ENCODE results near the gene CSNK1A1. TPM values are rescaled to one million over a fixed set of nuclear protein-coding genes. Genes with fewer than 3 reads are reported as not detected.

The CSNK1A1 gene
- total RNA-seq, 2 experiments from 2014 or later: 176 to 187 TPM

DNA sequence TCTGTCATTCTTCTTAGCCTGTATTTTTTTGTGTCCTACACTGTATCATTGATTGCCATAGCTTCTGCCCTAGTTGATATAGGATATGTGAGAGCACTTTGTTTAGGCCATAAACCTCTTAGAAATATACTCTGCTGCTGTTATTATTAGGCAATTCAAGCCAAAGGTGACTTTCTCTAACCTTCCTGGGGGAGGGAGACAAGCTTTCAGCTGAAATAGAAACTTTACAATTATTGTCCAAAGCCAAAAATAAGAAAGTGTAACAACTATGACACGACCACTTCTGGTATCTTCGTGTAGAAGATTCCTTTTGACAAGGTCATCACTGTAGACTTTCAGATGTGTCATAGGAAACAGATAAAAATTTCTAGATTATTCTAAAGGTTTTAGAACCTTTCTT, 12.2 kb upstream of the CSNK1A1 start:
- TF ChIP-seq, protein P1, sequence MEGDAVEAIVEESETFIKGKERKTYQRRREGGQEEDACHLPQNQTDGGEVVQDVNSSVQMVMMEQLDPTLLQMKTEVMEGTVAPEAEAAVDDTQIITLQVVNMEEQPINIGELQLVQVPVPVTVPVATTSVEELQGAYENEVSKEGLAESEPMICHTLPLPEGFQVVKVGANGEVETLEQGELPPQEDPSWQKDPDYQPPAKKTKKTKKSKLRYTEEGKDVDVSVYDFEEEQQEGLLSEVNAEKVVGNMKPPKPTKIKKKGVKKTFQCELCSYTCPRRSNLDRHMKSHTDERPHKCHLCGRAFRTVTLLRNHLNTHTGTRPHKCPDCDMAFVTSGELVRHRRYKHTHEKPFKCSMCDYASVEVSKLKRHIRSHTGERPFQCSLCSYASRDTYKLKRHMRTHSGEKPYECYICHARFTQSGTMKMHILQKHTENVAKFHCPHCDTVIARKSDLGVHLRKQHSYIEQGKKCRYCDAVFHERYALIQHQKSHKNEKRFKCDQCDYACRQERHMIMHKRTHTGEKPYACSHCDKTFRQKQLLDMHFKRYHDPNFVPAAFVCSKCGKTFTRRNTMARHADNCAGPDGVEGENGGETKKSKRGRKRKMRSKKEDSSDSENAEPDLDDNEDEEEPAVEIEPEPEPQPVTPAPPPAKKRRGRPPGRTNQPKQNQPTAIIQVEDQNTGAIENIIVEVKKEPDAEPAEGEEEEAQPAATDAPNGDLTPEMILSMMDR (conservative IDR thresholded peaks at IDR 0.05; ENCODE audit: low read length): no peak
- no peak for TF ChIP-seq EZH2phosphoT487 (IDR thresholded peaks at IDR 0.05; ENCODE audit: borderline replicate concordance, low read depth, low read length)
- CTCF ChIA-PET (ENCODE audit: unreplicated experiment): no interaction called here
- Histone ChIP-seq H3K79me2 (ENCODE audit: insufficient read depth, low read depth, low read length) (no peaks in the 10 kb centered on the region), H3K4me1 (ENCODE audit: insufficient read depth, low read length, poor library complexity, severe bottlenecking) (peaks cover 10% of the 10 kb centered on the region), H3K9me2 (ENCODE audit: insufficient read depth, low read length) (no peaks in the 10 kb centered on the region), H3K4me3 (ENCODE audit: low read depth, low read length, poor library complexity, severe bottlenecking) (no peak overlapping the region), H4K20me1 (ENCODE audit: insufficient read depth, low read length) (no peaks in the 10 kb centered on the region), H3K9me3 (ENCODE audit: low read length) (no peaks in the 10 kb centered on the region), H3K27ac (ENCODE audit: low read depth, low read length, poor library complexity, severe bottlenecking) (no peak overlapping the region), H3K36me3 (ENCODE audit: insufficient read depth, low read length) (no peaks in the 10 kb centered on the region), H3K4me2 (ENCODE audit: low read length) (no peak overlapping the region), H2AFZ (ENCODE audit: low read length) (peak overlapping the region; percentile 14)
- no TSS peak for BruUV-seq (replicated peaks)
- DNase-seq (ENCODE audit: low spot score): no peak
- intact Hi-C loops (cut with micrococcal nuclease; ENCODE audit: unreplicated experiment): loop anchor here (5.0 kb wide), 1 partner anchor 246 kb away; no protein-coding TSS in a partner anchor
- POLR2A ChIA-PET: interaction anchor here (1.3 to 1.9 kb wide), 2 partner anchors 13 to 43 kb away, joined by 3 to 4 read pairs; no protein-coding TSS in a partner anchor

- peak overlapping the region; percentile 41 for H3K4me2 ChIP-seq (ENCODE audit: low read length)
- DNase-seq (ENCODE audit: low spot score): peak; percentile 17
- no peaks in the 10 kb centered on the region for H4K20me1 ChIP-seq (ENCODE audit: insufficient read depth, low read length)
- no peak overlapping the region for H2AFZ ChIP-seq (ENCODE audit: low read length)
- intact Hi-C loops (cut with micrococcal nuclease; ENCODE audit: unreplicated experiment): loop anchor here (5.0 kb wide), 1 partner anchor 245 kb away; no protein-coding TSS in a partner anchor
- H3K4me3 ChIP-seq (ENCODE audit: low read depth, low read length, poor library complexity, severe bottlenecking): no peak overlapping the region
- H3K4me1 ChIP-seq (ENCODE audit: insufficient read depth, low read length, poor library complexity, severe bottlenecking): peaks cover 10% of the 10 kb centered on the region
- POLR2A ChIA-PET: interaction anchor here (0.6 to 1.9 kb wide), 4 partner anchors 9 to 19 kb away, joined by 3 to 5 read pairs (median 4); no protein-coding TSS in a partner anchor
- H3K79me2 ChIP-seq (ENCODE audit: insufficient read depth, low read depth, low read length): no peaks in the 10 kb centered on the region
- CTCF ChIA-PET (ENCODE audit: unreplicated experiment): interaction anchor here (1.0 to 1.4 kb wide), 2 partner anchors 34 to 116 kb away, joined by 3 read pairs; no protein-coding TSS in a partner anchor
- no peaks in the 10 kb centered on the region for H3K9me3 ChIP-seq (ENCODE audit: low read length)
- no peak for TF ChIP-seq EZH2phosphoT487 (IDR thresholded peaks at IDR 0.05; ENCODE audit: borderline replicate concordance, low read depth, low read length)
- TF ChIP-seq, protein P1 (conservative IDR thresholded peaks at IDR 0.05; ENCODE audit: low read length): no peak
- BruUV-seq (replicated peaks): no TSS peak
- H3K36me3 ChIP-seq (ENCODE audit: insufficient read depth, low read length): no peaks in the 10 kb centered on the region
- no peak overlapping the region for H3K27ac ChIP-seq (ENCODE audit: low read depth, low read length, poor library complexity, severe bottlenecking)
- H3K9me2 ChIP-seq (ENCODE audit: insufficient read depth, low read length): no peaks in the 10 kb centered on the region
Measured at GRCh38 chr5:149561848-149562247, 10.6 kb upstream of the CSNK1A1 start.

- no peak overlapping the region for H3K4me3 ChIP-seq (ENCODE audit: low read depth, low read length, poor library complexity, severe bottlenecking)
- no peak overlapping the region for H3K27ac ChIP-seq (ENCODE audit: low read depth, low read length, poor library complexity, severe bottlenecking)
- no TSS peak for BruUV-seq (replicated peaks)
- ChIA-PET POLR2A (interaction anchor here (0.6 to 1.3 kb wide), 3 partner anchors 27 to 226 kb away, joined by 3 to 5 read pairs (median 3); no protein-coding TSS in a partner anchor), CTCF (ENCODE audit: unreplicated experiment) (no interaction called here)
- H3K79me2 ChIP-seq (ENCODE audit: insufficient read depth, low read depth, low read length): no peaks in the 10 kb centered on the region
- H4K20me1 ChIP-seq (ENCODE audit: insufficient read depth, low read length): no peaks in the 10 kb centered on the region
- no peak for DNase-seq (ENCODE audit: low spot score)
- TF ChIP-seq, protein P1 (conservative IDR thresholded peaks at IDR 0.05; ENCODE audit: low read length): no peak
- TF ChIP-seq EZH2phosphoT487 (IDR thresholded peaks at IDR 0.05; ENCODE audit: borderline replicate concordance, low read depth, low read length): no peak
- peaks cover 10% of the 10 kb centered on the region for H3K4me1 ChIP-seq (ENCODE audit: insufficient read depth, low read length, poor library complexity, severe bottlenecking)
- no peaks in the 10 kb centered on the region for H3K9me3 ChIP-seq (ENCODE audit: low read length)
- H3K9me2 ChIP-seq (ENCODE audit: insufficient read depth, low read length): no peaks in the 10 kb centered on the region
- no peak overlapping the region for H2AFZ ChIP-seq (ENCODE audit: low read length)
- intact Hi-C loops (cut with micrococcal nuclease; ENCODE audit: unreplicated experiment): loop anchor here (5.0 kb wide), 1 partner anchor 242 kb away; no protein-coding TSS in a partner anchor
- no peak overlapping the region for H3K4me2 ChIP-seq (ENCODE audit: low read length)
- H3K36me3 ChIP-seq (ENCODE audit: insufficient read depth, low read length): no peaks in the 10 kb centered on the region
Measured at GRCh38 chr5:149559706-149560105, 8.5 kb upstream of the CSNK1A1 start.
